KMS-11 (cell line): ENCODE data around the gene TIMP3.

Source experiments
- H2AFZ ChIP-seq: fragments of 200-600 bp; sonication (generic); 2 replicates; pipeline ENCODE4 v1.6.1; 2016; ENCODE audit warnings: antibody characterized with exemption, mixed run types, low read depth
- H3K27ac ChIP-seq: fragments of 200-600 bp; sonication (generic); 2 replicates; pipeline ENCODE4 v1.6.1; 2016; ENCODE audit warnings: mild to moderate bottlenecking, mixed run types
- H3K27me3 ChIP-seq: fragments of 200-600 bp; sonication (generic); 2 replicates; pipeline ENCODE4 v1.6.1; 2017; ENCODE audit warnings: mild to moderate bottlenecking, low read depth, mixed run types, moderate library complexity; ENCODE audit not compliant: insufficient read depth
- H3K36me3 ChIP-seq: fragments of 200-600 bp; sonication (generic); 2 replicates; pipeline ENCODE4 v1.6.1; 2017; ENCODE audit warnings: mild to moderate bottlenecking, mixed run types; ENCODE audit not compliant: insufficient read depth
- H3K4me1 ChIP-seq: fragments of 200-600 bp; sonication (generic); 2 replicates; pipeline ENCODE4 v1.6.1; 2016; ENCODE audit warnings: mild to moderate bottlenecking, low read depth, mixed run types; ENCODE audit not compliant: poor library complexity, severe bottlenecking
- H3K4me2 ChIP-seq: fragments of 200-600 bp; sonication (generic); 2 replicates; pipeline ENCODE4 v1.7.0; 2016; ENCODE audit warnings: mild to moderate bottlenecking, mixed run types
- H3K4me3 ChIP-seq: fragments of 200-600 bp; sonication (generic); IDR thresholded peaks from 2 replicates; pipeline ENCODE4 v1.6.1; 2017; ENCODE audit warnings: low read depth, low read length, mixed read lengths; ENCODE audit not compliant: insufficient read depth
- H3K79me2 ChIP-seq: fragments of 200-600 bp; sonication (generic); 2 replicates; pipeline ENCODE4 v1.6.1; 2016; ENCODE audit warnings: low read depth, mixed run types; ENCODE audit not compliant: insufficient read depth
- H3K9ac ChIP-seq: fragments of 200-600 bp; sonication (generic); 2 replicates; pipeline ENCODE4 v1.6.1; 2016; ENCODE audit warnings: mild to moderate bottlenecking, mixed run types
- H4K20me1 ChIP-seq: fragments of 200-600 bp; sonication (generic); 2 replicates; pipeline ENCODE4 v1.6.1; 2016; ENCODE audit warnings: mild to moderate bottlenecking, mixed run types; ENCODE audit not compliant: insufficient read depth
- TF ChIP-seq, protein P1 (sequence below): fragments of 200-600 bp; sonication (generic); conservative IDR thresholded peaks from 2 replicates; pipeline ENCODE4 v1.6.1; 2017; ENCODE audit warnings: low read depth, mild to moderate bottlenecking, antibody characterized with exemption, low read length, moderate library complexity, mixed read lengths

The TIMP3 gene

GRCh38 chr22:32800158-32800882 lies 1.2 kb upstream of the TIMP3 start:
- TF ChIP-seq, protein P1, sequence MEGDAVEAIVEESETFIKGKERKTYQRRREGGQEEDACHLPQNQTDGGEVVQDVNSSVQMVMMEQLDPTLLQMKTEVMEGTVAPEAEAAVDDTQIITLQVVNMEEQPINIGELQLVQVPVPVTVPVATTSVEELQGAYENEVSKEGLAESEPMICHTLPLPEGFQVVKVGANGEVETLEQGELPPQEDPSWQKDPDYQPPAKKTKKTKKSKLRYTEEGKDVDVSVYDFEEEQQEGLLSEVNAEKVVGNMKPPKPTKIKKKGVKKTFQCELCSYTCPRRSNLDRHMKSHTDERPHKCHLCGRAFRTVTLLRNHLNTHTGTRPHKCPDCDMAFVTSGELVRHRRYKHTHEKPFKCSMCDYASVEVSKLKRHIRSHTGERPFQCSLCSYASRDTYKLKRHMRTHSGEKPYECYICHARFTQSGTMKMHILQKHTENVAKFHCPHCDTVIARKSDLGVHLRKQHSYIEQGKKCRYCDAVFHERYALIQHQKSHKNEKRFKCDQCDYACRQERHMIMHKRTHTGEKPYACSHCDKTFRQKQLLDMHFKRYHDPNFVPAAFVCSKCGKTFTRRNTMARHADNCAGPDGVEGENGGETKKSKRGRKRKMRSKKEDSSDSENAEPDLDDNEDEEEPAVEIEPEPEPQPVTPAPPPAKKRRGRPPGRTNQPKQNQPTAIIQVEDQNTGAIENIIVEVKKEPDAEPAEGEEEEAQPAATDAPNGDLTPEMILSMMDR = no peak
- Histone ChIP-seq H4K20me1 (no peaks in the 10 kb centered on the region), H3K27ac (no peak overlapping the region), H3K4me3 (no peak overlapping the region), H2AFZ (no peak overlapping the region), H3K9ac (no peak overlapping the region), H3K36me3 (no peaks in the 10 kb centered on the region), H3K4me1 (no peaks in the 10 kb centered on the region), H3K27me3 (no peaks in the 10 kb centered on the region), H3K79me2 (no peaks in the 10 kb centered on the region), H3K4me2 (no peak overlapping the region)

- H3K4me2 ChIP-seq = no peak overlapping the region
- H3K4me1 ChIP-seq = no peaks in the 10 kb centered on the region
- H3K27ac ChIP-seq = no peak overlapping the region
- H2AFZ ChIP-seq = no peak overlapping the region
- no peak overlapping the region for H3K9ac ChIP-seq
- no peaks in the 10 kb centered on the region for H4K20me1 ChIP-seq
- TF ChIP-seq, protein P1 = no peak
- no peaks in the 10 kb centered on the region for H3K36me3 ChIP-seq
- no peak overlapping the region for H3K4me3 ChIP-seq
- no peaks in the 10 kb centered on the region for H3K79me2 ChIP-seq
- no peaks in the 10 kb centered on the region for H3K27me3 ChIP-seq
Observed at GRCh38 chr22:32800994-32801536, 440 bp upstream of the TIMP3 start.

GRCh38 chr22:32802237-32802765 lies 796 bp downstream of the TIMP3 start:
- H3K4me1 ChIP-seq = no peaks in the 10 kb centered on the region
- H3K9ac ChIP-seq = no peak overlapping the region
- no peak overlapping the region for H3K4me3 ChIP-seq
- H2AFZ ChIP-seq = no peak overlapping the region
- no peaks in the 10 kb centered on the region for H3K79me2 ChIP-seq
- no peak overlapping the region for H3K27ac ChIP-seq
- TF ChIP-seq, protein P1 = no peak
- H3K27me3 ChIP-seq = no peaks in the 10 kb centered on the region
- H3K4me2 ChIP-seq = no peak overlapping the region
- no peaks in the 10 kb centered on the region for H3K36me3 ChIP-seq
- H4K20me1 ChIP-seq = no peaks in the 10 kb centered on the region

- Histone ChIP-seq H2AFZ (no peak overlapping the region), H3K9ac (no peak overlapping the region), H3K4me3 (no peak overlapping the region), H3K79me2 (no peaks in the 10 kb centered on the region), H3K4me1 (no peaks in the 10 kb centered on the region), H3K27ac (no peak overlapping the region), H4K20me1 (no peaks in the 10 kb centered on the region), H3K4me2 (no peak overlapping the region), H3K36me3 (no peaks in the 10 kb centered on the region), H3K27me3 (no peaks in the 10 kb centered on the region)
- TF ChIP-seq, protein P1 = no peak
Observed at GRCh38 chr22:32803020-32803737, 1.7 kb downstream of the TIMP3 start.
